NCI-H510A (cell line): Measurements from ENCODE around the gene ZNHIT1.
"Not testable (repeated sequence)": the region's sequence is repeated elsewhere in the genome, so short reads cannot be mapped to it uniquely, and the experiment has no call there.

Experiments
- DNase-seq: peaks from one replicate; lab custom pipeline; 2025; lab: John Stamatoyannopoulos, UW

ZNHIT1 gene

DNA sequence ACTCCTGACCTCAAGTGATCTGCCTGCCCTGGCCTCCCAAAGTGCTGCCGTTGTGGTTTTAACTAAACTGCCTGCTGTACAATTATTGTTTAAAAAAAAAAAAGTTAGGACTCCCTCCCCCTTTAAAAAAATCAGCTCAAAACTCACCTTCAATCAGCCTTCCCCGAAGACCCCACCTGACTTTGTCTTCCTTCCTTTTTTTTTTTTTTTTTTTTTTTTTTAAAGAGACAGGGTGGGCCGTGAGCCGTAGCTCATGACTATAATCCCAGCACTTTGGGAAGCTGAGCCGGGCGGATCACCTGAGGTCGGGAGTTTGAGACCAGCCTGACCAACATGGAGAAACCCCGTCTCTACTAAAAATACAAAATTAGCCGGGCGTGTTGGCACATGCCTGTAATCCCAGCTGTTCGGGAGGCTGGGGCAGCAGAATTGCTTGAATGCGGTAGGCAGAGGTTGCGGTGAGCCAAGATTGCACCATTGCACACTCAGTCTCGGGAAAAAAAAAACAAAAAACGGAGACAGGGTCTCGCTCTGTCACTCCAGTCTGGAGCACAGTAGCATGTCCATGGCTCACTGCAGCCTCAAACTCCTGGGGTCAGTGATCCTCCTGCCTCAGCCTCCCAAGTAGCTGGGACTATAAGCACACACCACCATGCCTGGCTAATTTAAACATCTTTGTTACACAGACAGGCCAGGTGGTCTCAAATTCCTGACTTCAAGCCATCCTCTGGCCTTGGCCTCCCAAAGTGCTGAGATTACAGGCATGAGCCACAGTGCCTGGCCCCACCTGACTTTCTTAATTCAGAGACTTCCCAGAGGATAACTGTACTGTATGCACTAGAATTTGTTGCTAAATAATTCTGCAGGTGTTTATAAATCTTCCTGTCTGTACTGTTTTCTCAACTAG lies 23.7 kb downstream of the ZNHIT1 start:
- DNase-seq = no peak

DNA sequence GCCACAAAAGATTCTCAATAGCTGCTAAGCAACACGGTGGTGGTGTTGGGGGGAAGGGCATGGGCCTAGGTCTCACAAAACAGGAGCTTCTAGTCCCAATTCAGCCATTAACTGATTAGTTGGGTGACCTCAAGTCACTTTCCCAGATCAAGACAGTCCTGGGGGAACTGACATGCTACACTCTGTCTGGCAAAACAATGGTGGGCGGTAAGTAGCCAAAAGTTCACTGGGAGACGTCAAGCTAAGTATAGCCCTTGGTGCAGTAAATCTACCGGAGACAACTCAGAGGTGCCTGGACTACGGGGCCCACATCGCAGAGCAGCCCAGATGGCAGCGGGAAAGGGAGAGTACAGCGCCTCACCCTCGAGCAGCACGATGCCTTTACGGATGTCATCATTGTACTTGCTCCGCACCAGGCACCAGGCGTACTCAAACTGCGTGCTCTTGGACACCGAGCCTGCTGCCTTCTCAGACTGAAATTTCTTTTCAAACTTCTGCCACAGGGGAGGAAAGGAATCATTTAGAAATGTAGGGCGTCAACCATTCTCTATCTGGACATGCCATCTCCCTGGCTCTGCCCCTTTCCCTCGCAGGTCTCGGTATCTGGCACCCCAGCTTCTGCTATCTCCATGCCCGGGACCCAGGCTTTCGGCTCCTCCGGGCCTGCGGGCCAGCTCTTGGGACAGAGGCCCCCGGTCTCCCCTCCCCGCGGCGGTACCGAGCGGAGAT lies 25.8 kb downstream of the ZNHIT1 start:
- no peak for DNase-seq

DNA sequence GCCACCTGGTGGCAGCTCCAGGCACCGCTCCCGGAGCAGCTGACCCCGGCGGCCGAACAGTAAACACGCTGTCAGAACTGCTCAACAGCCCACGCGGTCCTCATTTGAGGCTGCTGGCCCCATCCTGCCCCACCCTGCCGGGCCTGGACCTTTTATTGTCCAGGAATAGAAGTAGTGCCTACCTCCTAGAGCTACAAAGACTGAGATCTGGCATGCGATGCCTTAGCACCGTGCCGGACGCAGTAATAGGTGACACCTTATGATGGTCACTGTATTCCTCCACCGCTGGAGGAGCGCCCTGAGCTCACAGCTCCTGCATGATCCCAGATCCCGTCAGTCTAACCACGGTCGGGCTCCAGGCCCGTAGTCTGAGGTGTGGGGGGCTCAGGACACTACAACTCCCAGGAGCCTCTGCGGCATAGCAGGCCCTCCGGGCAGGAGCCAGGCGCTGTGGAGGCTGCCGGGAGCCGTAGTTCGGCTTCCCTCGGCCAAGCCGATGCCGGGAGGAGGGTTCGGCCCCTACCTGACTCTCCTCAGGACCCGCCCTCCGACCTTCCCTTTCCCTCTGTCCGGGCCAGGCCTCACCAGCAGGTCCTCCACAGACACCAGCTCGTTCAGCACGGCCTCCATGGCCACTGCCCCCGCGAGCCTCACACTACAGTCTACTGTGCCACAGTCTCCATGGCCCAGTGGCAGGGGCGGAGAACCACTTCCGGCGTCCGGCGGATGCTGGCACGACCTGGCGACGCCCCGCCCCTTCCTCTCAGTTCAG lies 26.6 kb downstream of the ZNHIT1 start, which contains the start of gene FIS1:
FIS1 (minus strand) TSS at position 707 of the 772 bp plus-strand sequence; CDS start at position 630, 77 bp downstream.
- peak; percentile 48 for DNase-seq

DNA sequence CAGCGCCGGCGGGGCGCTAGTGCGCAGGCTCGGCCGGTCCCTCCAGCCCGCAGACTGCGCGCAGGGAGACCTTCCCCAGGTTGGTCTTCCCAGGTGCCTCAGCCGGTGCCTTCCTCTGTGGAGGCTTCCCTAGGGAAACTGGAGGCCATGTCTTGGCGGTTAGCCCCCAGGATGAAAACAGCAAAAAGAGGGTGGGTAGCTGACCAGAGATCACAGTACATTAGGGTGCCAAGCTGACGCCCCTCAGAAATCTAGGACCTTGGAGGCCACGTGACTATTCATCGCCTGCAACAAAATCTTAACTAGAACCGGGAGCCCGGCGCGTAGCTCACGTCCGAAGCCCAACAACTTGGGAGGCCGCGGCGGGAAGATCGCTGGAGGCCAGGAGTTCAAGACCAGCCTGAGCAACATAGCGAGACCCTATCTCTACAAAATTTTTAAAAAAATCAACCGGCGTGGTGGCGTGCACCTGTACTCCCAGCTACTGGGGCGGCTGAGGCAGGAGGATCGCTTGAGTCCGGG lies 27.2 kb downstream of the ZNHIT1 start:
- DNase-seq = peak; percentile 81

- no peak for DNase-seq
Measured at GRCh38 chr7:101248276-101248675, 30.3 kb downstream of the ZNHIT1 start.

DNA sequence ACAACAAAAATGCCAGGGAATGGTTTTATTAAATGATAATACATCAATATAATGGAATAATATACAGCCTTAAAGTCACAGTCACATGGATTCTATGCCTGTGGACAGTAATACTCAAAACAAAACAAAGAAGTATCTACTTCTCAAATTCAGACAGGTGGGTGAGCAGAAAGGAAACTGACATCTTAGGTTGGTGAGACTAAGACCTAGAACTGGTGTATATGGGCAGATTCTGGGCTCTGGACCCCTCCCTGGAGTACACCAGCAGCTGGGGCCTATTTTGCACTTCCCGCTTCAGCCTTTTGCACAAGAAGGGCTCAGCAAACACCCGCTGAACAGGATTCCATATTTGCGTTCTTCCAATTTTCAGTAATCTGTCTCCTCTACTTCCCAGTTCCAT lies 32.4 kb downstream of the ZNHIT1 start:
- no peak for DNase-seq

DNA sequence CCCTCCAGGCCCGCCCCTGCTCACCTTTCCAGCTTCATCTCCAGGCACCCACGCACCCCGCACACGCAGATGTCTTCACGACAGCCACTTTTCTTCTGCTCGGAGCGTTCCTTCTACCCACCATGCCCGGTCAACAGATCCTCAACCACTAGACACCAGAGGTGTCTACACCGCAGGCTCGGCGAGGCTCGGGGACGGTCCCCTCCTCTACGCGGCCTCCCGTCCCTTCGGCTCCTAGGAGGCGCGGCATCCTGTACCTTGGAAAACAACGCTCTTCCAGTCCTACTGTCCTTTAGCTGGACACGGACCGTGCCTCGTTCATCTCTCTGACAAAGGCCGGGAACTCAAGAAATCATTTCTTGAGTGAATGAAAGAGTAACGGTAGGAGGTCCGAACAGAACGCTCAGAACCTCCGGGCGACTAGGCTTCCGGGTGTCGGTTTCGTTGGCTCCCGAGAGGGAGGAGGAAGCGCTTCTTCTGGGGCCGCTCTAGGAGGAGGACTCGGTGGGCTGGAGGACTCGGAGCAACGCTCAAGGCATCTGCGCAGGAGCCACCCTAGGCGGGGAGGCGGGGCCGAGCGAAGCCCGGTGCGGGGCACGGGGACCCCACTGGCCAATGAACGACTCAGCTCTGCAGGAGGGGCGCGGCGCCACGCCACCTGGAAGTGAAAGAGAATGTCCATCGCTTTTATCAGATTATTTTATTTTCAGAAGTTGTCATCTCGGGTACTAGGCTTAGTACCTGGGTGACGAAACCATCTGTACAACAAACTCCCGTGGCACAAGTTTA lies 34.1 kb downstream of the ZNHIT1 start:
- peak; percentile 87 for DNase-seq

- not testable (repeated sequence) for DNase-seq
Measured at GRCh38 chr7:101253199-101253598, 35.2 kb downstream of the ZNHIT1 start.

DNA sequence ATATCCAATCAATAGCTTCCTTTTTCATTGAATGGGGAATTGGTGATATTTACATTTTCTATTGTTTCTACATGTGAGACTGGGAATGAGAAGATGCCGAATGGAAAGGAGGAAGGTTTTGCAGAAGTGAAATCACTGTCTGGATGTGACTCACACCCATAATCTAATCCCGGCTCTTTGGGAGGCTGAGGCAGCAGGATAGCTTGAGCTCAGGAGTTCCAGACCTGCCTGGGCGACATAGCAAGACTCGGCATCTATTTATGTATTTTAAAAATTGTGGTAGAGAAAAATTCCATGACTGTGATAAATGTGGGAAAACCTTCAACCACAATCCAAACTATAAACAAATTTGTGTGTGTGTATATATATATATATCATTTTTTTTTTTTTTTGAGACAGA lies 37.8 kb downstream of the ZNHIT1 start:
- DNase-seq = no peak

DNA sequence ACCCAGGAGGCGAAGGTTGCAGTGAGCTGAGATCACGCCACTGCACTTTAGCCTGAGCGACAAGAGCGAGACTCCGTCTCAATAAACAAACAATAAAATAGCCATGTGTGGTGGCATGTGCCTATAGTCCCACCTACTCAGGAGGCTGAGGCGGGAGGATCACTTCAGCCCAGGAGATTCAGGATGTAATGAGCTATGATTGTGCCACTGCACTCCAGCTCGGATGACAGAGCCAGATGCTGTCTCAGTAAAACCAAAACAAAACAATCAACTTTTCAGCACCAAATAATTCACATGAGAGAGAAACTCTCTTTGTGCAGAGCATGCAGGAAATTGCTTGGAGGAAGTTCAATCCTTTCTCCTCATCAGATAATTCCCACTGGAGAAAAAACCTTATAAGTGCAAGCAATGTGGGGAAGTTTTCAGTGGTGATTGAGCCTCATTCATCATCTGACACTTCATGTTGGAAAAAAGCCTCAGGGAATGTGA lies 40.3 kb downstream of the ZNHIT1 start:
- no peak for DNase-seq

GRCh38 chr7:101264102-101264706 lies 46.2 kb downstream of the ZNHIT1 start:
- not testable (repeated sequence) for DNase-seq

GRCh38 chr7:101265622-101266516 lies 47.9 kb downstream of the ZNHIT1 start:
- DNase-seq = no peak

GRCh38 chr7:101269664-101270063 lies 51.7 kb downstream of the ZNHIT1 start:
- no peak for DNase-seq

DNA sequence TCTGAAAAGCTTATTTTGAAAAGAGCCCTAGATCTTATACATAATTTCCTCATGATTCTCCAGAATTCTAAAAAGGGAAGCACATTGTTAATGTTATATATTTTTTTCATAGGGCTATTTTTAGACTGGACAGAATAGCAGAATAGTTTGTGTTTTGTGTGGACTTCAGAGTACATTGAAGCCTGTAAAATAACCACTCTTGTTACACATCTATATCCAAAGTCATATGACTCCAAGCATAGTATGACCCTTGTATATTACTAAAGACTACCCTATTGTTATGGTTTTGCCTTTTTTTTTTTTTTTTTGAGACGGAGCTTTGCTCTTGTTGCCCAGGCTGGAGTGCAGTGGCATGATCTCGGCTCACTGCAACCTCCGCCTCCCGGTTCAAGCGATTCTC lies 53.1 kb downstream of the ZNHIT1 start:
- DNase-seq = no peak

GRCh38 chr7:101273206-101273605 lies 55.2 kb downstream of the ZNHIT1 start:
- no peak for DNase-seq
